ENCODE data around the gene ADAM22.

- TF ChIP-seq CTCF (IDR thresholded peaks at IDR 0.05), result no peak
- TF ChIP-seq EZH2 (IDR thresholded peaks at IDR 0.05; ENCODE audit: borderline replicate concordance, insufficient read depth, low read depth, low read length, poor library complexity, severe bottlenecking), result no peak
These were observed 65.2 kb downstream of the ADAM22 start for GRCh38 chr7:87999261-87999660.
